Measurements from ENCODE around the gene GNPTAB.

The GNPTAB gene

GRCh38 chr12:101802486-101802885, 28.3 kb downstream of the GNPTAB start:
- DNase-seq = no peak

GRCh38 chr12:101799774-101800173, 31.0 kb downstream of the GNPTAB start:
- DNase-seq = no peak

GRCh38 chr12:101795786-101796185, 35.0 kb downstream of the GNPTAB start:
- peak; percentile 54 for DNase-seq

- DNase-seq = peak; percentile 73
These were observed 35.7 kb downstream of the GNPTAB start for GRCh38 chr12:101795013-101795412.

GRCh38 chr12:101794574-101794973, 36.2 kb downstream of the GNPTAB start:
- peak; percentile 38 for DNase-seq

- peak; percentile 93 for DNase-seq
These were observed 37.4 kb downstream of the GNPTAB start for GRCh38 chr12:101793401-101793800.

DNA sequence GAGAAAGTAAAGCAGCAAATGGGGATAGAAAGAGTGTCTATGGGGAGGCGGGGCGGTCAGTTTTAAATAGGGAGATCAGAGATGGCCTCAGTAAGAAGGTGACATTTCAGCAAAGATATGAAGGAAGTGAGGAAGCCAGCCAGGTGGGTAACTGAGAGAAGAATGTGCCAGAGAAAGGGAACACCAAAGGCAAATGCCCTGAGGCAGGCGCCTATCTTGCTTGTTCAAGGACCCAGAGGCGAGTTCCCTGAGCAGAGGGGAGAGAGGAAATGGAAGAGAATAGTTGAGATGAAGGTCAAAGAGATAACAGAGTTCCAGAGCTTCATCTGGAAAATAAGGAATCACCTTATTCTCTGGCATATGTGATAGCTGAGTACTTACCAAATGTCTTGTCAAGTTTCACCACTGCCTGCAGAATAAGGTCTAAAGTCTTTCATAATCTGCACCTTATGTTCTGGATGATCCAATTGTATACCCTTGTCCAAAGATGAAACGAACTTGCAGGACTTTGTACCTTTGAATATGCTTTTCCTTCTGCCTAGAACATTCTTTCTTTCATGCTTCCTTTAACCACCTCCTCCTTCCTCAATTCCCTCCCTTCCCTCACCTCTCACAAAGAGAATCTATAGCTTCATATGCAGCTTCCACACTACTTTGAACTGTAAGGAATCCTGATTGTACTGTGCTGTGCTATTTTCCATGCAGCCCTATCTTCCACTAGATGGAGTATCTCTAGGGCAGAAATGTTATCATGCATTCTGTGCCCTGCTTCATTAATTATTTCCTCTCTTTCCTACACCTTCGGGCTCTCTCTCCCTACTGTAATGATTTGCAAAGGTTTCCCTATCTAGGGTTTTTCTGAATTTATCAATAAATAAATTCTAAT, 38.5 kb downstream of the GNPTAB start:
- DNase-seq = peak; percentile 46

DNA sequence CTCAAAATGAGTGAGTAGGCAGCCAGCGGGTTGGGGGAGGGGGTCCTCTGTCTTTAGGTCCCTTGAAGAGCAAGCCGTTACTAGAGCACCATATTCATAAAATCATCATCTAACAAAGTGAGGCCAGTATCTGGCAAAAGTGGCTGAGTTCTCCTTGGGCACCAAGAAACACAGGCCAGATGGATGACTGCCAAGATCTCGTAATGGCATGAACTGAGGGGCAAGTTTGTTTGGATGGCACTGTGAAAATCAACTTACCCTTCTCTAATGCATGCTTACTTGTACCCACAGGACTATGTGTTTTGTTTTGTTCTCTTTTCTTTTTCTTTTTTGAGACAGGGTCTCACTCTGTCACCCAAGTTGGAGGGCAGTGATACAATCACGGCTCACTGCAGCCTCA, 41.6 kb downstream of the GNPTAB start:
- no peak for DNase-seq

GRCh38 chr12:101785671-101786070, 45.1 kb downstream of the GNPTAB start:
- DNase-seq = no peak

- no peak for DNase-seq
These were observed 46.4 kb downstream of the GNPTAB start for GRCh38 chr12:101784376-101784775.

GRCh38 chr12:101783838-101784237, 46.9 kb downstream of the GNPTAB start:
- DNase-seq = no peak

DNA sequence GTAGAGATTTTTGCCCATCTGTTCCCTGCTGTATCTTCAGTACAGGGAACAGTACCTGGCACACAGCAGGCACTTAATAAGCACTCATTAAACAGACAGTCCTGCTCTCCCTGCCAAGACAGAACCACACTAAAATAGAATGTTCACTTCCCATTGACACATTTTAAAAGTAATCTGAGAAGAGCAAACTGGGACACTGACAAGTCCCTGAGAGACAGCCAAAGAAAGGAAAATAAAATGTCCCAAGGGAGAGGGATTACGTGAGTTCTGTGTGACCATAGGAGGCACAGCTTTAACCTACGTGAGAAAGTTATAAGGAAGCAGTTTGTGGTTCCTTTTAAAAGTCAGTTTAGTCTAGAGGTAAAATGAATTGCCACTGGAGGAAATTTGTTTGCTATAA, 47.6 kb downstream of the GNPTAB start:
- no peak for DNase-seq

GRCh38 chr12:101782273-101782731, 48.5 kb downstream of the GNPTAB start:
- DNase-seq = no peak

GRCh38 chr12:101781834-101782233, 48.9 kb downstream of the GNPTAB start:
- DNase-seq = no peak

DNA sequence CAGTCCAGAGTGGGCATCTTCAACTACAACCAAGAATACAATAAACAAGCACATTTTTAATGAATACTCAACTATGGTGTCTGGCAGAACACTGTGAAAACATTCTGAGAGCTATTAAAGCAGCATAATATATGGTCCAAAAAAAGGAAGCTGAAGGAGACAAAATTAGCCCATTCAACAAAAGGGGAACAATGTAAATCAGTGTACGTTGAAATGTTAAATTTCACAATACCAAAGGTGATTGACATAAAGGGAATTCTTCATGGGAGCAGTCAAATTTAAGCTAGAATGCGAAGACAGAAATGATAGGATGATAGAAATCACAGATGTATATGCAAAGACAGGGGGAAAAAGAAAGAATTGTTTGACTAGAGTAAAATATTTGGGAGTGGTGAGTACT, 50.2 kb downstream of the GNPTAB start:
- DNase-seq = peak; percentile 53

DNA sequence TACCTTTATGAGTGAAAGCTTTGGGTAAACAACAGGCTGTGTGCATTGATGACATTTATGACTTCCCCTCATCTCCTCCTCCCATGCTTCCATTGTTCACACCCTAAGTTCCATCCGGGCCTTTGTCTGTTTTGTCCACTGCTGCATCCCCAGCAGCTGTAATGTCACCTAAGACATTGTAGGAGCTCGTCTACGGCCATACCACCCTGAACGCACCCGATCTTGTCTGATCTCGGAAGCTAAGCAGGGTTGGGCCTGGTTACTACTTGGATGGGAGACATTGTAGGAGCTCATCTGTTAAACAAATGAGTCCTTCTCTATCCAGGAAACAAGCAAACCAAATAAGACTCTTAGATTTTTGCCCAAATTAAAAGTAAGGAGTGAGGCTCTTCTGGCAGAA, 51.1 kb downstream of the GNPTAB start:
- no peak for DNase-seq

- no peak for DNase-seq
These were observed 51.6 kb downstream of the GNPTAB start for GRCh38 chr12:101779200-101779599.

- no peak for DNase-seq
These were observed 52.8 kb downstream of the GNPTAB start for GRCh38 chr12:101777978-101778377.

DNA sequence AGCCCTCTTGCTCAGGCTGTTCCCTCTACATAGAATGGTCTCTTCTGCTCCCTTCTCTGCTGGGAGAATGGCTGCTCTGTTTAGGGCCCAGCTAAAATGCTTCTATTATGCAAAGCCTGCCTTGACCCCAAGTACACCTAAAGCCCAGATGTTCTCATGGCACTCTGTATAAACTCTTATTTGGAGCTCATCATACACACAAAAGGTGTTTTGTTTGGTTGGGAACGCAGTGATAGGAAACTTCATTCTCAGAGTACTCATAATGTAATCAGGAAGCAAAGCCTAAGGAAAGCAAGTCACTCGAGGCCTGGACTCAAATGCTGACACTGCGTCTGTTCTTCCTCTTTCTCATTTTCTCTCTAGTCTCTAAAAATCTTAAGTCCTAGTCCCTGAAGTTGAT, 53.3 kb downstream of the GNPTAB start:
- DNase-seq = peak; percentile 61

DNA sequence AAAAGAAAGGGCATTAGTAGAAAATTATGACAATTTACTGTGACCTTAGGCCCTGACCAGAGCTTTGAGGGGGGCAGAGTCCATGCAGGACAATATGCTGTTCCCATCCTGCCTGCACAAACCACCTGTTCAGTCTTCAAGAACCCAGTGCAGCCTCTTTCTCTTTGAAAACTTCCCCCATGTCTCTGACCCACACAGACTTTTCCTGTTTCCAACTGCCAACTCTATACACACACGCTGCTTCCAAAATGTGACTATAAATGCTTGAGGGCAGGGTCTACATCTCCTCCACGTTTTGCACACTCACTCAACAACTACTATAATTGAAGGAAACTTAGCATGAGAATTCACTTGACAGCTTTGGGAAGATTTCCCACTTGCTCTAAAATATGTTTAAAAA, 54.9 kb downstream of the GNPTAB start:
- peak; percentile 66 for DNase-seq

DNA sequence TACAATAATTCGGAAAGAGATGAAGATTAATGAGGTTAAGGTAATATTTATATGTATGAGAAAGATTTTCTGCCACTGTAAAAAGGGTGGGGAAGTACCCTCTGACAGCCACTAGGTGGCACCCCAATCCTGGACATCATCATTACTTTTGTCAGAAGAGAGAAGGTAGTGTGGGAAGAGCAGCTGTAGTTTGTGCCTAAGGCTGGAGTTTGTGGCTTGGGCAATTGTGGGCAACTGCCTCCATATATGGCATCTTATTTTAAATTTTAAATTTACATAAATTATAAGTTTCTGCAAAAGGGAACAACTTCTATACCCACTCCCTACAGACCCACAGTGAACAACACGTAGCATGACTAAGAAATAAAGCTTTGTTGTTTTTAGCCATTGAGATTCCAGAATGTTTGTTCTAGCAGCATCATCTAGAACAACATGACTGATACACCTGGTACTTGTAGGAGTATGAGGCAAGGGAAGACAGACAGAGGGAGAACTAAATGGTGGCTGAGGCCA, 57.1 kb downstream of the GNPTAB start:
- peak; percentile 90 for DNase-seq

DNA sequence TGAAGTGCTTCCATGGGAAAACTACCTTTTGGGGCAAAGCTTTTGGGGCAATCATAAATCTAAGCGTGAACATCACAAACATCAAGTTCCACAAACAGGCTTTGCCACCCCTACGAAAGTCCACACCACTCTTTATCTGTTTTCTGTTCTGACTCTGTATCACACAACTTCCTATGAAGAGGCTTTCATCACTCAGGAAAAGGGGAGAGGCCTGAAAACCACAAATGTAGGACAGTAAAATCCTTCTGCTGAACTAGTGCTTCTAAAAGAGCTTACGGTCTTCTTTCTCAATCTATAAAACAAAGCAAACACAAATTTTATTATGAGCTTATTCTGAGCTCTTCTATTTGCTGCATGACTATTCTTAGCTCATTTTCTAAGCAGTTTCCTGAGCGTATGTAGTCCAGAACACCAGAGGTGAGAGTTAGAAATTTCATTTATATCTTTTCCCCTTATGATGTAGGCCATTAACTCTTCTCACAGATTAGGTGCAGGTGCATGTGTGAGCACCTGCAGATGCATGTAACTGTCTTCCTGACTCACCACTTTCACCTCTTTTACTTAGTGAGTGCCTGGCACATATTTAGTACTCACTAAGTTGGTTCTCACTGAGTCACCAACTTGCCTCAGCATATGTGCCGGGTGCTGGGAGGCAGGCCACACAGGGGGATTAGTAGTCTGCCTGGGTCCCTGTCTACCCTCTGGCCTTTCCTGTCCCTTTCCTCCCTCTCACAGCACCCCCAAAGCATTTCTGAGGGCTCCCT, 58.6 kb downstream of the GNPTAB start:
- DNase-seq = peak; percentile 79

- no peak for DNase-seq
These were observed 60.9 kb downstream of the GNPTAB start for GRCh38 chr12:101769865-101770264.

DNA sequence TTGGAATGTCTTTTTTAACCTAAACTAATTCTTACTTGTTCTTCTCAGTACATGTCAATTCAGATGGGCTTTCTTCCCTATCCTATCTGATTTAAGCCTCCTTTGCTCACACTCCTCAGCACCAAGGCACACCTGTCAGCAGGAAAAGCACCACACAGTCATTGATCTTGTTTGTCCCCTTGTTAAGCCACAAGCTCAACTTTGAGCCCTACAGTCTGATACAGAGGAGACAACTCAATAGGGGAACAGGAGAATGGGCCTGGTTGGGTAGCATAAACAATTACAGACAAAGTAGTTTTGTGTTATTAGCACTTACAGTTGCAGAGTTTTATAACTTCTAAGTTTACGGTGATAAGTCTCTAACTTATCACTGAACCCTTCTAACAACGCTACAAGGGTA, 62.0 kb downstream of the GNPTAB start:
- DNase-seq = no peak
